ENCODE data around the gene ZNF385A. TPM values are rescaled to one million over a fixed set of nuclear protein-coding genes. Genes with fewer than 3 reads are reported as not detected.

ZNF385A gene
- total RNA-seq, 1 experiment from 2014 or later = 9.5 TPM

DNA sequence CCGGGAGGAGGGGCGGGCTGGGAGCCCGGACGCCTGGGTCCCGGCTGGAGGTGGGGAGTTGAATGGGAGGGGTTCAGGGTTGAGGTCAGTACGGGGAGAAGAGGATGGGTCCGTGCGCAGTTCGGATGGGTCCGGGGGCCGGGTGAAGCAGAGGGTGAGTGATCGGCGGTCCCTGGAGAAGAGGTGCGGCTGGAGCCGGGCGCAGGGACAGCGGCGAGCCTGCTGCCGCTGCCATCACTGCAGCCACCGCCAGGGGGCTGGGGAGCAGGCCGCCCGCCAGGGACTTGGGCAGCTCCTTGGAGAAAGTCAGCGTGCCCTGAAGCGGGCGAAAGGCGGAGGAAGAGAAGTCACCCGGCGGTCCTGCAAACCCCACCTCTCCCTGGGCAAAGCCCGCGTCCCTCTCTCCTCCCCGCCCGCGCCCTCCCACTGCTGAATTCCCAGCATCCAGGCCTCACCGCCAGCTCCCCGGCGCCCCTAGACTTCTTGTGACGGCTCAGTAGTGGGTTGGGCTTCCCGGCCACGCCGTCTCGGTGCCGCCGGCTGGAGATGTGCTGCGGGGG lies 14.3 kb downstream of the ZNF385A start:
- Mint-ChIP-seq H3K27me3 (ENCODE audit: unreplicated experiment) (peaks cover 30% of the 10 kb centered on the region), H3K4me3 (ENCODE audit: low read depth, unreplicated experiment) (peak overlapping the region; percentile 78), H3K4me1 (ENCODE audit: low read depth, unreplicated experiment) (peaks cover 58% of the 10 kb centered on the region), H3K9me3 (ENCODE audit: low read depth, unreplicated experiment) (no peaks in the 10 kb centered on the region), H3K36me3 (ENCODE audit: insufficient read depth, unreplicated experiment) (peaks cover 17% of the 10 kb centered on the region), H3K27ac (ENCODE audit: unreplicated experiment) (no peak overlapping the region)
- TF ChIP-seq CTCF (IDR thresholded peaks at IDR 0.05; ENCODE audit: unreplicated experiment) = peak; percentile 98
- no TSS peak for BruUV-seq (replicated peaks)
- CTCF ChIA-PET = interaction anchor here (0.5 to 1.8 kb wide), 14 partner anchors 9 to 152 kb away, joined by 3 to 34 read pairs (median 4); partner anchors contain the start of genes CBX5, COPZ1 and HNRNPA1
- peak; percentile 94 for DNase-seq
- intact Hi-C loops (cut with micrococcal nuclease; ENCODE audit: unreplicated experiment) = loop anchor here (1.0 kb wide), 1 partner anchor 9 kb away; no protein-coding TSS in a partner anchor

DNA sequence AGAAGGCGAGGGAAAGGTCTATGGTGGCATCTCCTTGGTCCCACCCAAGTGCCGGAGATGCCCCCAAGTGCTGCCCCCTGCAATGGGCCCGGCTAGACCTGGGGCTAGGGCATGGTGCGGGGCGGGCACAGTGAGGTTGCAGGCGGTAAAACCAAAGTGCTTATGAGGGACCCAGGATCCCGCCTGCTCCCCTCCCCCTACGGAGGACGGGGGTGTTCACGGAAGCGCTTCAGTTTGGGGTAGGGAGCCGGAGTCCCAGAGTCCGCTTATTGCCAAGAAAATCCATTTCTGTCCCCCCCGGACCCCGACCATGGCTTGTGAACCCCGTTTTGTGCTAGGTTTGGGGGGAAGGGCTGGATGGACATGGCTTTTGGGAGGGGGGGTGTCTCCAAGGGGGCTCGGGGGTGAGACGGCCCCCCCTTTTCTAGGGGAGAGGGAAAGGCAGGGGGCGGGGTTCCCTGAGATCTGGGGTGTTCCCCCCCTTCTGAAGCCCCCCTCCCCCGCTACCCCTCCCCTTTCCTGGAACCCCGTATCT lies 14.9 kb downstream of the ZNF385A start:
- Mint-ChIP-seq H3K9me3 (ENCODE audit: low read depth, unreplicated experiment) (no peaks in the 10 kb centered on the region), H3K36me3 (ENCODE audit: insufficient read depth, unreplicated experiment) (peaks cover 17% of the 10 kb centered on the region), H3K4me3 (ENCODE audit: low read depth, unreplicated experiment) (peak overlapping the region; percentile 78), H3K27ac (ENCODE audit: unreplicated experiment) (peak overlapping the region; percentile 58), H3K27me3 (ENCODE audit: unreplicated experiment) (peaks cover 33% of the 10 kb centered on the region), H3K4me1 (ENCODE audit: low read depth, unreplicated experiment) (peaks cover 52% of the 10 kb centered on the region)
- CTCF ChIA-PET = interaction anchor here (0.8 to 1.8 kb wide), 13 partner anchors 9 to 151 kb away, joined by 3 to 34 read pairs (median 4); partner anchors contain the start of genes CBX5, COPZ1 and HNRNPA1
- no peak for DNase-seq
- BruUV-seq (replicated peaks) = no TSS peak
- intact Hi-C loops (cut with micrococcal nuclease; ENCODE audit: unreplicated experiment) = loop anchor here (1.0 to 10.0 kb wide), 3 partner anchors 10 to 149 kb away; no protein-coding TSS in a partner anchor
- no peak for TF ChIP-seq CTCF (IDR thresholded peaks at IDR 0.05; ENCODE audit: unreplicated experiment)

- H3K27me3 Mint-ChIP-seq (ENCODE audit: unreplicated experiment) = peaks cover 40% of the 10 kb centered on the region
- peaks cover 17% of the 10 kb centered on the region for H3K36me3 Mint-ChIP-seq (ENCODE audit: insufficient read depth, unreplicated experiment)
- intact Hi-C loops (cut with micrococcal nuclease; ENCODE audit: unreplicated experiment) = loop anchor here (2.0 to 10.0 kb wide), 2 partner anchors 114 to 148 kb away; no protein-coding TSS in a partner anchor
- peaks cover 45% of the 10 kb centered on the region for H3K4me1 Mint-ChIP-seq (ENCODE audit: low read depth, unreplicated experiment)
- CTCF ChIA-PET = interaction anchor here (0.6 to 1.5 kb wide), 11 partner anchors 10 to 150 kb away, joined by 3 to 14 read pairs (median 5); no protein-coding TSS in a partner anchor
- peak; percentile 93 for DNase-seq
- no peaks in the 10 kb centered on the region for H3K9me3 Mint-ChIP-seq (ENCODE audit: low read depth, unreplicated experiment)
- no TSS peak for BruUV-seq (replicated peaks)
- TF ChIP-seq CTCF (IDR thresholded peaks at IDR 0.05; ENCODE audit: unreplicated experiment) = peak; percentile 57
- peak overlapping the region; percentile 78 for H3K4me3 Mint-ChIP-seq (ENCODE audit: low read depth, unreplicated experiment)
- peak overlapping the region; percentile 58 for H3K27ac Mint-ChIP-seq (ENCODE audit: unreplicated experiment)
Measured at GRCh38 chr12:54368709-54369596, 15.6 kb downstream of the ZNF385A start.

DNA sequence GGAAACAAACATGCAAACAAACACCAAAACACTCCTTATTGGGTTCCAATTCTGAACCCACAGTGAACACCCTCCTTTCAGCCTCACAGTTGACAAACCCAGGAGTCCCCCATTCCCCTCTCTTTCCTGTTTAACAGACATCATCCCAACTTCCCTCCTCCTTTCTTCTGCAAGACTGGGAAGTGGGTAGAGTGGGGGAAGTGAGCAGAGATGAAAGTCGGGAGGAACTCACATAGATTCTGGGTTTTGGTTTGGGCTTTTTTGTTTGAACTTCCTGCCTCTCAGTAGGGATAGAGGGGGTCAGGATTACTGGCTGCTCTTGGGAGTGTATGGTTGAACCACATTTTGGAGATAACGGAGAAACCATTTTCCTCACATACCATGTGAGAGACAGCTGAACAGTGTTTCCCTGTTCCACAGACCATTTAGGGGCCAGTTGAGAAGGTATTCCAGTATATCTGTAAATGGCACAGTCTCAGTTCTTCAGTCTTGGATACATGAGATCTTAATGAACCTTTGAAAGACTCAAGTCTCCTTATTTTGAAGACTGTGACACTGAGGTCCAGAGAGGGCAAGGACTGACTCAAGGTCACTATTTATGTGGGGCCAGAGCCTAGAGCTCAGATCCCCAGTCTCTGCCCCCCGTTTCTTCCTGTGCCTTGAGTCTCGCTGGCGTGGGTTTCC lies 16.4 kb downstream of the ZNF385A start:
- CTCF ChIA-PET = interaction anchor here (0.6 to 1.5 kb wide), 7 partner anchors 9 to 149 kb away, joined by 3 to 14 read pairs (median 7); no protein-coding TSS in a partner anchor
- intact Hi-C loops (cut with micrococcal nuclease; ENCODE audit: unreplicated experiment) = loop anchor here (2.0 to 10.0 kb wide), 2 partner anchors 113 to 147 kb away; no protein-coding TSS in a partner anchor
- Mint-ChIP-seq H3K4me3 (ENCODE audit: low read depth, unreplicated experiment) (no peak overlapping the region), H3K4me1 (ENCODE audit: low read depth, unreplicated experiment) (peaks cover 37% of the 10 kb centered on the region), H3K27ac (ENCODE audit: unreplicated experiment) (no peak overlapping the region), H3K27me3 (ENCODE audit: unreplicated experiment) (peaks cover 48% of the 10 kb centered on the region), H3K9me3 (ENCODE audit: low read depth, unreplicated experiment) (no peaks in the 10 kb centered on the region), H3K36me3 (ENCODE audit: insufficient read depth, unreplicated experiment) (peaks cover 11% of the 10 kb centered on the region)
- DNase-seq = no peak
- no peak for TF ChIP-seq CTCF (IDR thresholded peaks at IDR 0.05; ENCODE audit: unreplicated experiment)
- no TSS peak for BruUV-seq (replicated peaks)
